Peyer's patch (tissue), 4 donors: ENCODE results near the gene FRMPD2.

Experiments
- POLR2A ChIP-seq, 2 donors: fragments of 450-650 bp; IDR thresholded peaks; one replicate each; pipeline ENCODE4 v1.5.1; 2017; ENCODE audit warnings: antibody characterized with exemption in 2 of 2, mild to moderate bottlenecking in 2 of 2, moderate library complexity in 2 of 2
- TF ChIP-seq, protein P1 (sequence below), 6 experiments: fragments of 450-650 bp in 4 of 6; fragments of 200-600 bp in 2 of 6; sonication (generic) in 1 of 6; IDR thresholded peaks; one replicate each; pipeline ENCODE4 v1.5.1; 2017 to 2019; ENCODE audit warnings: antibody characterized with exemption in 6 of 6, mild to moderate bottlenecking in 3 of 6, moderate library complexity in 1 of 6

DNA sequence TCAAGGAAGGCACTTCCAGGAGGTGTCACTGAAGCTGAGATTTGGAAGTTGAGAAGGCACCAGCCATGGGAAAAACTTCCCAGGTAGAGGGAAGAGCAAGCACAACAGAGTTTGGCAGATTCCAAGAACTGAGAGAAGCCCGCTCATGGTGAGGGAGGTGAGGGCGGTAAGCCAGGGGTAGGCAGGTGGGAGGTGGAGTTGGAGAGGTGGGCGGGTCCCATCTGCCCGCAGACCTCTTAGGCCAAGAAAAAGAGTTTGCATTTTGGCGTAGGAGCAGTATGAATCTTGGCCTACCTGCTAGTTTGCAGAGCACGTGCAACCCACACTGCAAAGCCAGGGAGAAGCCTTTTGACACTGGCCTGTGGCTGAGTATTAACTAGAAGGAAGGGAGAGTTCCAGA lies 18.8 kb downstream of the FRMPD2 start:
- TF ChIP-seq, protein P1, sequence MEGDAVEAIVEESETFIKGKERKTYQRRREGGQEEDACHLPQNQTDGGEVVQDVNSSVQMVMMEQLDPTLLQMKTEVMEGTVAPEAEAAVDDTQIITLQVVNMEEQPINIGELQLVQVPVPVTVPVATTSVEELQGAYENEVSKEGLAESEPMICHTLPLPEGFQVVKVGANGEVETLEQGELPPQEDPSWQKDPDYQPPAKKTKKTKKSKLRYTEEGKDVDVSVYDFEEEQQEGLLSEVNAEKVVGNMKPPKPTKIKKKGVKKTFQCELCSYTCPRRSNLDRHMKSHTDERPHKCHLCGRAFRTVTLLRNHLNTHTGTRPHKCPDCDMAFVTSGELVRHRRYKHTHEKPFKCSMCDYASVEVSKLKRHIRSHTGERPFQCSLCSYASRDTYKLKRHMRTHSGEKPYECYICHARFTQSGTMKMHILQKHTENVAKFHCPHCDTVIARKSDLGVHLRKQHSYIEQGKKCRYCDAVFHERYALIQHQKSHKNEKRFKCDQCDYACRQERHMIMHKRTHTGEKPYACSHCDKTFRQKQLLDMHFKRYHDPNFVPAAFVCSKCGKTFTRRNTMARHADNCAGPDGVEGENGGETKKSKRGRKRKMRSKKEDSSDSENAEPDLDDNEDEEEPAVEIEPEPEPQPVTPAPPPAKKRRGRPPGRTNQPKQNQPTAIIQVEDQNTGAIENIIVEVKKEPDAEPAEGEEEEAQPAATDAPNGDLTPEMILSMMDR (IDR thresholded peaks at IDR 0.05) = no peak
- no peak for TF ChIP-seq POLR2A (IDR thresholded peaks at IDR 0.05)
